Transverse colon (tissue), 4 donors: ENCODE results near the gene IBTK. TPM values are rescaled to one million over a fixed set of nuclear protein-coding genes. Genes with fewer than 3 reads are reported as not detected.
A peak's percentile ranks its signal among the peaks of the same experiment; 100 is the strongest.

Source experiments
- DNase-seq: peaks from one replicate; pipeline ENCODE4 v3.0.0-alpha.2; 2019
- H3K27ac ChIP-seq, 4 donors: fragments of 200-600 bp; sonication (generic); 2 replicates each; pipeline ENCODE4 v1.5.1; 2016 to 2018; ENCODE audit warnings: inconsistent platforms in 4 of 4
- H3K27me3 ChIP-seq: fragments of 200-600 bp; sonication (generic); 2 replicates; pipeline ENCODE4 v1.5.1; 2017; ENCODE audit warnings: inconsistent platforms
- H3K36me3 ChIP-seq, 4 donors: fragments of 200-600 bp; sonication (generic); 2 replicates each; pipeline ENCODE4 v1.5.1; 2017 to 2019; ENCODE audit warnings: inconsistent platforms in 4 of 4
- H3K4me1 ChIP-seq, 4 donors: fragments of 200-600 bp; sonication (generic); 2 replicates each; pipeline ENCODE4 v1.5.1; 2017 to 2020; ENCODE audit warnings: inconsistent platforms in 4 of 4
- H3K4me3 ChIP-seq, 4 donors: fragments of 200-600 bp; sonication (generic); 1 replicate in 1 of 4; 2 replicates in 3 of 4; pipeline versions ENCODE4 v1.5.1 to v1.6.1; 2017 to 2019; ENCODE audit warnings: inconsistent platforms in 4 of 4
- H3K9me3 ChIP-seq, 2 donors: fragments of 200-600 bp; sonication (generic); 2 replicates each; pipeline ENCODE4 v1.5.1; 2017 to 2019; ENCODE audit warnings: inconsistent platforms in 2 of 2
- CTCF ChIP-seq, 5 experiments: fragments of 200-600 bp in 3 of 5; fragments of 450-650 bp in 2 of 5; sonication (generic) in 3 of 5; IDR thresholded peaks; 1 replicate in 2 of 5; 2 replicates in 3 of 5; pipeline ENCODE4 v1.5.1; 2016 to 2017; ENCODE audit warnings: antibody characterized with exemption in 5 of 5, inconsistent platforms in 3 of 5, mild to moderate bottlenecking in 2 of 5, moderate library complexity in 1 of 5
- EP300 ChIP-seq: sonication (generic); formaldehyde crosslinking; IDR thresholded peaks from one replicate; pipeline ENCODE4 v1.6.1; 2017; ENCODE audit warnings: antibody characterized with exemption, low read depth
- POLR2A ChIP-seq: fragments of 450-650 bp; IDR thresholded peaks from one replicate; pipeline ENCODE4 v1.6.1; 2016; ENCODE audit warnings: antibody characterized with exemption, mild to moderate bottlenecking, moderate library complexity
- POLR2AphosphoS5 ChIP-seq, 3 donors: sonication (generic); formaldehyde crosslinking; IDR thresholded peaks; one replicate each; pipeline ENCODE4 v1.6.1; 2016; ENCODE audit warnings: antibody characterized with exemption in 3 of 3
- WGBS, 2 donors: methylation state at CpG; one replicate each; pipeline ENCODE4 v1.1.5; 2018; ENCODE audit warnings: low coverage in 1 of 2; 5-methylcytosine and 5-hydroxymethylcytosine counted together
- in situ Hi-C, 4 donors: fragments of 200-750 bp; cut with MboI; loops; one replicate each; pipeline versions ENCODE4 v1.15.0 to v1.15.1; 2017; ENCODE audit warnings: low sequenced_read_pairs in 3 of 4, low pct_ligation_motif_present in 1 of 4, low pct_unique_long_range_greater_than_20kb in 1 of 4
- intact Hi-C: fragments of 100-400 bp; cut with DNase I; formaldehyde crosslinking; loops from one replicate; pipeline ENCODE4 v1.15.1; 2023; ENCODE audit warnings: low total_unique reads
- total RNA-seq, 4 donors: library from RNA; depleted of rRNA; stranded (reverse); fragments of >200 nt; gene quantifications; one replicate each; pipeline ENCODE4 v1.1.0, GENCODE V29; 2016

IBTK gene
- total RNA-seq, 4 donors from 2014 or later, result 23.6 to 40.5 (median 34.4) TPM

GRCh38 chr6:82179415-82179814, 68.1 kb downstream of the IBTK start:
- in situ Hi-C loops (no loop called here), intact Hi-C loops (no loop called here)
- no peak overlapping the region for H3K4me3 ChIP-seq
- H3K36me3 ChIP-seq, result peaks cover 0 to 56% (median 16%) of the 10 kb centered on the region in 4 donors
- TF ChIP-seq POLR2AphosphoS5 (IDR thresholded peaks at IDR 0.05) (no peak), CTCF (IDR thresholded peaks at IDR 0.05) (no peak)
- DNase-seq, result no peak
- 66 to 79% methylated on average over 4 of the region's 4 CpGs for WGBS, 2 donors
- H3K9me3 ChIP-seq, result no peaks in the 10 kb centered on the region
- H3K27me3 ChIP-seq, result no peaks in the 10 kb centered on the region
- H3K4me1 ChIP-seq, result no peaks in the 10 kb centered on the region
- no peak overlapping the region for H3K27ac ChIP-seq

- H3K4me3 ChIP-seq, result no peak overlapping the region
- DNase-seq, result no peak
- H3K4me1 ChIP-seq, result no peaks in the 10 kb centered on the region
- no peaks in the 10 kb centered on the region for H3K27me3 ChIP-seq
- TF ChIP-seq CTCF (IDR thresholded peaks at IDR 0.05) (no peak), POLR2AphosphoS5 (IDR thresholded peaks at IDR 0.05) (no peak), EP300 (no peak), POLR2A (no peak)
- in situ Hi-C loops (no loop called here), intact Hi-C loops (no loop called here)
- no peak overlapping the region for H3K27ac ChIP-seq
- no peaks in the 10 kb centered on the region for H3K9me3 ChIP-seq
- H3K36me3 ChIP-seq, result peaks cover 0 to 56% (median 19%) of the 10 kb centered on the region in 4 donors
- 97% methylated on average over 1 of the region's 1 CpG; no CpG with 5 or more reads in 1 of the 2 donors for WGBS, 2 donors
These were observed 68.8 kb downstream of the IBTK start for GRCh38 chr6:82178759-82179112.

GRCh38 chr6:82178077-82178758, 69.3 kb downstream of the IBTK start:
- H3K36me3 ChIP-seq, result peaks cover 0 to 57% (median 21%) of the 10 kb centered on the region in 4 donors
- intact Hi-C loops, result no loop called here
- no peaks in the 10 kb centered on the region for H3K4me1 ChIP-seq
- DNase-seq, result no peak
- TF ChIP-seq CTCF (IDR thresholded peaks at IDR 0.05) (peak; percentile 19 to 45 (median 42)), POLR2A (no peak)
- H3K9me3 ChIP-seq, result no peaks in the 10 kb centered on the region
- H3K27me3 ChIP-seq, result no peaks in the 10 kb centered on the region
- in situ Hi-C loops, result no loop called here
- no peak overlapping the region for H3K27ac ChIP-seq
- 56 to 69% methylated on average over 2 of the region's 2 CpGs for WGBS, 2 donors
- no peak overlapping the region for H3K4me3 ChIP-seq

- in situ Hi-C loops (no loop called here), intact Hi-C loops (no loop called here)
- H3K27ac ChIP-seq, result no peak overlapping the region
- WGBS, 2 donors, result 83 to 89% methylated on average over 1 of the region's 1 CpG
- H3K4me1 ChIP-seq, result no peaks in the 10 kb centered on the region
- H3K4me3 ChIP-seq, result no peak overlapping the region
- no peaks in the 10 kb centered on the region for H3K9me3 ChIP-seq
- H3K36me3 ChIP-seq, result peaks cover 0 to 57% (median 22%) of the 10 kb centered on the region in 4 donors
- H3K27me3 ChIP-seq, result no peaks in the 10 kb centered on the region
- no peak for TF ChIP-seq EP300
- no peak for TF ChIP-seq POLR2AphosphoS5 (IDR thresholded peaks at IDR 0.05)
- no peak for TF ChIP-seq POLR2A
- TF ChIP-seq CTCF (IDR thresholded peaks at IDR 0.05), result no peak
- no peak for DNase-seq
These were observed 70.9 kb downstream of the IBTK start for GRCh38 chr6:82176616-82177015.
